ENCODE results near the gene ZBTB33. TPM values are rescaled to one million over a fixed set of nuclear protein-coding genes. Genes with fewer than 3 reads are reported as not detected.
A peak's percentile ranks its signal among the peaks of the same experiment; 100 is the strongest.

ZBTB33 gene
- total RNA-seq, 1 donor from 2014 or later = 13.4 TPM

DNA sequence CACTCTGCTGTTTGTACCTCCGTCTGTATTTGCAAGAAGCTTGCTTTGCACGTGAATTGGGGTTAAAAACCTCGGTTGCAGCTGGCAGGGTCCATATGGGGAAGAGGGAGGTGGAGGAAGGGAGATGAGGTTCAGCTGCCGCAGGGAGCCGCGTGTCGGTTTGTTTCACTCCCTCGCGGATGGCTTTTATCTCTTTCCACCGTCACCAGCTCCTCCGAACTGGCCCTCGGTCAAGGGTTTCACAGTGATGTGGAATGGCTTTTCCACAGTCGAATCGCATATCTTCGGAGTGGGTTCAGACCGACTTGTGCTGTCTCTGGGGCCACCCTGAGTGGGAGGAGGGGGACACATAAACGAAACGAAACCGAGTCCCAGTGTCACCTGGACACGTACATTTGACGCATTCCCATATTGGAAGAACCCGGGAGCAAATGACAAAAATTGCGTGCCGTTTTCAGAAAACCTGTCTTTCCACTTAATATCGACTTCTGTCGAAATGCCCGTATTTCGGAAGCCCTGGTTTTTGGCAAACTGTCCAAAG, 929 bp downstream of the ZBTB33 start:
- TF ChIP-seq, protein P1, sequence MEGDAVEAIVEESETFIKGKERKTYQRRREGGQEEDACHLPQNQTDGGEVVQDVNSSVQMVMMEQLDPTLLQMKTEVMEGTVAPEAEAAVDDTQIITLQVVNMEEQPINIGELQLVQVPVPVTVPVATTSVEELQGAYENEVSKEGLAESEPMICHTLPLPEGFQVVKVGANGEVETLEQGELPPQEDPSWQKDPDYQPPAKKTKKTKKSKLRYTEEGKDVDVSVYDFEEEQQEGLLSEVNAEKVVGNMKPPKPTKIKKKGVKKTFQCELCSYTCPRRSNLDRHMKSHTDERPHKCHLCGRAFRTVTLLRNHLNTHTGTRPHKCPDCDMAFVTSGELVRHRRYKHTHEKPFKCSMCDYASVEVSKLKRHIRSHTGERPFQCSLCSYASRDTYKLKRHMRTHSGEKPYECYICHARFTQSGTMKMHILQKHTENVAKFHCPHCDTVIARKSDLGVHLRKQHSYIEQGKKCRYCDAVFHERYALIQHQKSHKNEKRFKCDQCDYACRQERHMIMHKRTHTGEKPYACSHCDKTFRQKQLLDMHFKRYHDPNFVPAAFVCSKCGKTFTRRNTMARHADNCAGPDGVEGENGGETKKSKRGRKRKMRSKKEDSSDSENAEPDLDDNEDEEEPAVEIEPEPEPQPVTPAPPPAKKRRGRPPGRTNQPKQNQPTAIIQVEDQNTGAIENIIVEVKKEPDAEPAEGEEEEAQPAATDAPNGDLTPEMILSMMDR (IDR thresholded peaks at IDR 0.05; ENCODE audit: insufficient read depth, low read length, severe bottlenecking) = no peak
- H3K36me3 ChIP-seq (ENCODE audit: control insufficient read depth, insufficient read depth, low read length) = peaks cover 2% of the 10 kb centered on the region
- DNase-seq (ENCODE audit: low read depth) (no peak), FAIRE-seq (no peak)
- no peaks in the 10 kb centered on the region for H3K27me3 ChIP-seq (ENCODE audit: control insufficient read depth, insufficient read depth, low read length)
- H3K4me3 ChIP-seq (ENCODE audit: low read depth, low read length) = peak overlapping the region; percentile 73

- FAIRE-seq = no peak
- Histone ChIP-seq H3K4me3 (ENCODE audit: low read depth, low read length) (no peak overlapping the region), H3K36me3 (ENCODE audit: control insufficient read depth, insufficient read depth, low read length) (peaks cover 2% of the 10 kb centered on the region), H3K27me3 (ENCODE audit: control insufficient read depth, insufficient read depth, low read length) (no peaks in the 10 kb centered on the region)
- TF ChIP-seq, protein P1 (IDR thresholded peaks at IDR 0.05; ENCODE audit: insufficient read depth, low read length, severe bottlenecking) = no peak
- DNase-seq (ENCODE audit: low read depth) = no peak
Measured at GRCh38 chrX:120253784-120254183, 3.2 kb downstream of the ZBTB33 start.

GRCh38 chrX:120260369-120260768, 9.8 kb downstream of the ZBTB33 start:
- H3K27me3 ChIP-seq (ENCODE audit: control insufficient read depth, insufficient read depth, low read length) = no peaks in the 10 kb centered on the region
- TF ChIP-seq, protein P1 (IDR thresholded peaks at IDR 0.05; ENCODE audit: insufficient read depth, low read length, severe bottlenecking) = no peak
- H3K36me3 ChIP-seq (ENCODE audit: control insufficient read depth, insufficient read depth, low read length) = no peaks in the 10 kb centered on the region
- DNase-seq (ENCODE audit: low read depth) (peak; percentile 86), FAIRE-seq (no peak)
- no peak overlapping the region for H3K4me3 ChIP-seq (ENCODE audit: low read depth, low read length)

GRCh38 chrX:120262859-120263708, 12.5 kb downstream of the ZBTB33 start:
- no peak overlapping the region for H3K4me3 ChIP-seq (ENCODE audit: low read depth, low read length)
- FAIRE-seq (no peak), DNase-seq (ENCODE audit: low read depth) (no peak)
- TF ChIP-seq, protein P1 (IDR thresholded peaks at IDR 0.05; ENCODE audit: insufficient read depth, low read length, severe bottlenecking) = no peak
- H3K27me3 ChIP-seq (ENCODE audit: control insufficient read depth, insufficient read depth, low read length) = no peaks in the 10 kb centered on the region
- no peaks in the 10 kb centered on the region for H3K36me3 ChIP-seq (ENCODE audit: control insufficient read depth, insufficient read depth, low read length)

- no peak for DNase-seq (ENCODE audit: low read depth)
- Histone ChIP-seq H3K36me3 (ENCODE audit: control insufficient read depth, insufficient read depth, low read length) (no peaks in the 10 kb centered on the region), H3K27me3 (ENCODE audit: control insufficient read depth, insufficient read depth, low read length) (no peaks in the 10 kb centered on the region), H3K4me3 (ENCODE audit: low read depth, low read length) (no peak overlapping the region)
- FAIRE-seq = no peak
- TF ChIP-seq, protein P1 (IDR thresholded peaks at IDR 0.05; ENCODE audit: insufficient read depth, low read length, severe bottlenecking) = no peak
Measured at GRCh38 chrX:120264341-120264740, 13.7 kb downstream of the ZBTB33 start.

All from bronchial epithelial cell (primary cell).